Measurements from ENCODE around the gene AUH.

GRCh38 chr9:91303741-91304415 is 57.8 kb downstream of the AUH start:
- TF ChIP-seq EZH2 (IDR thresholded peaks at IDR 0.05; ENCODE audit: insufficient read depth, poor library complexity, severe bottlenecking) (no peak), EZH2phosphoT487 (IDR thresholded peaks at IDR 0.05; ENCODE audit: insufficient read depth, low read depth) (no peak)
